C4-2B (cell line): ENCODE data around the gene GPR137B.

Source experiments
- ZFX ChIP-seq: fragments of 450-650 bp; IDR thresholded peaks from 2 replicates; pipeline ENCODE4 v1.6.1; 2017
- TF ChIP-seq, protein P1 (sequence below): fragments of 450-650 bp; conservative IDR thresholded peaks from 2 replicates; pipeline ENCODE4 v1.5.1; 2017; ENCODE audit warnings: mild to moderate bottlenecking

DNA sequence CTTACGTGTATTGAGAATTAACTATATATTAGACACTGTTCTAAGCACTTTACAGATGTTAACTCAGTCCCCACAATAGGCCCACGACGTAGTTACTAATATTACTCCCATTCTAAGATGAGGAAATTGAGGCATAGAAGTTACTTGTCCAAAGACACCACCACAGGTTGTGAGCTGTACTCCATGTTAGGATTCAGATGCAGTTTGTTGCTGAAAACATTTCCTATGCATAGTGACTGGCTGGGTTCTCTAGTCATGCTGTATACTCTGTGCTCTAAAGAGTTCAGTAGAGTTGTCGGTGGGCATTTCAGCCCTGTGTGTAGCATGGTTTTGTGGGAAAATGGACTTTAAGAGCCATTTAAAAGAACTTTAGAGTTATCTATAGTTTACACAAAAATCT, 65.2 kb downstream of the GPR137B start:
- TF ChIP-seq, protein P1, sequence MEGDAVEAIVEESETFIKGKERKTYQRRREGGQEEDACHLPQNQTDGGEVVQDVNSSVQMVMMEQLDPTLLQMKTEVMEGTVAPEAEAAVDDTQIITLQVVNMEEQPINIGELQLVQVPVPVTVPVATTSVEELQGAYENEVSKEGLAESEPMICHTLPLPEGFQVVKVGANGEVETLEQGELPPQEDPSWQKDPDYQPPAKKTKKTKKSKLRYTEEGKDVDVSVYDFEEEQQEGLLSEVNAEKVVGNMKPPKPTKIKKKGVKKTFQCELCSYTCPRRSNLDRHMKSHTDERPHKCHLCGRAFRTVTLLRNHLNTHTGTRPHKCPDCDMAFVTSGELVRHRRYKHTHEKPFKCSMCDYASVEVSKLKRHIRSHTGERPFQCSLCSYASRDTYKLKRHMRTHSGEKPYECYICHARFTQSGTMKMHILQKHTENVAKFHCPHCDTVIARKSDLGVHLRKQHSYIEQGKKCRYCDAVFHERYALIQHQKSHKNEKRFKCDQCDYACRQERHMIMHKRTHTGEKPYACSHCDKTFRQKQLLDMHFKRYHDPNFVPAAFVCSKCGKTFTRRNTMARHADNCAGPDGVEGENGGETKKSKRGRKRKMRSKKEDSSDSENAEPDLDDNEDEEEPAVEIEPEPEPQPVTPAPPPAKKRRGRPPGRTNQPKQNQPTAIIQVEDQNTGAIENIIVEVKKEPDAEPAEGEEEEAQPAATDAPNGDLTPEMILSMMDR: no peak
- no peak for TF ChIP-seq ZFX
